ENCODE data around the gene RSPO4. TPM values are rescaled to one million over a fixed set of nuclear protein-coding genes. Genes with fewer than 3 reads are reported as not detected.

Gene RSPO4
- total and polyA plus RNA-seq, 2 donors (not counting 3 experiments of a cell fraction or from before 2014, with no cell fraction given), result not detected

DNA sequence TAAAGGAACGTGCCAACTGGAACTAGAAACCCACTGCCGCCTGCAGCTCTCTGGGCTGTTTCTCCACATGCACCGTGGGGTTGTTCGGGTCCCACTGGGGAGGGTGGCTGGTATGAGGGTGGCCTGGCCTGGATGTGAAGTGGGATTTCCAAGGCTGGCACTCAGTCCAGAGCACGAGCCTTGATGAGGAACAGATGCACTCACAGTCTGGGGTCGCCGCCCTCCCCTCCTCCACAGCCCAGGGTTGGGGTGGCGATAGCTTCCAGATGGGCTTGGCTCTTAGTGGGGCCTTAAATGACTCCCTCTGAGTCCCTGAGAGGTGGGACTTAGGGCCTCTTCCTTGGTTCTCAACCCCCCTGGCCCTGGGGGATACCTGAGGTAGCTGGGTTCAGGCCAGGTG, 55.3 kb downstream of the RSPO4 start:
- H3K27ac ChIP-seq (ENCODE audit: insufficient read depth, low read depth, low read length), result no peak overlapping the region
- H4K20me1 ChIP-seq (replicated peaks; ENCODE audit: control insufficient read depth, extremely low read depth, insufficient read depth, low read length), result no peaks in the 10 kb centered on the region
- CTCF ChIA-PET, result interaction anchor here (1.5 to 3.4 kb wide), 2 partner anchors 9 to 131 kb away, joined by 3 to 10 read pairs; no protein-coding TSS in a partner anchor
- dilution Hi-C loops (cut with MboI; ENCODE audit: extremely low pct_ligation_motif_present, low sequenced_read_pairs) (no loop called here), intact Hi-C loops (cut with micrococcal nuclease) (no loop called here)
- no peak overlapping the region for H3K4me3 ChIP-seq (replicated peaks in 1 of 3; ENCODE audit: insufficient read depth in 1 of 3, low read depth in 1 of 3, low read length in 3 of 3)
- H2AFZ ChIP-seq (ENCODE audit: low read depth, low read length), result no peak overlapping the region
- TF ChIP-seq MYC (IDR thresholded peaks at IDR 0.05; ENCODE audit: low read depth, low read length) (no peak), POLR2A (IDR thresholded peaks at IDR 0.05; ENCODE audit: low read depth, low read length) (no peak), GATA2 (IDR thresholded peaks at IDR 0.05; ENCODE audit: insufficient read depth, insufficient read length, low read depth, low read length) (no peak), FOS (IDR thresholded peaks at IDR 0.05; ENCODE audit: borderline replicate concordance, insufficient read depth, low read length) (no peak), JUN (IDR thresholded peaks at IDR 0.05; ENCODE audit: borderline replicate concordance, insufficient read depth, insufficient read length, low read depth) (no peak), EZH2 (IDR thresholded peaks at IDR 0.05; ENCODE audit: borderline replicate concordance, low read depth, low read length, severe bottlenecking) (no peak), MAX (IDR thresholded peaks at IDR 0.05; ENCODE audit: insufficient read depth, insufficient read length) (no peak), POLR2AphosphoS5 (IDR thresholded peaks at IDR 0.05; ENCODE audit: insufficient read depth, low read depth, low read length) (no peak)
- TF ChIP-seq, protein P1, sequence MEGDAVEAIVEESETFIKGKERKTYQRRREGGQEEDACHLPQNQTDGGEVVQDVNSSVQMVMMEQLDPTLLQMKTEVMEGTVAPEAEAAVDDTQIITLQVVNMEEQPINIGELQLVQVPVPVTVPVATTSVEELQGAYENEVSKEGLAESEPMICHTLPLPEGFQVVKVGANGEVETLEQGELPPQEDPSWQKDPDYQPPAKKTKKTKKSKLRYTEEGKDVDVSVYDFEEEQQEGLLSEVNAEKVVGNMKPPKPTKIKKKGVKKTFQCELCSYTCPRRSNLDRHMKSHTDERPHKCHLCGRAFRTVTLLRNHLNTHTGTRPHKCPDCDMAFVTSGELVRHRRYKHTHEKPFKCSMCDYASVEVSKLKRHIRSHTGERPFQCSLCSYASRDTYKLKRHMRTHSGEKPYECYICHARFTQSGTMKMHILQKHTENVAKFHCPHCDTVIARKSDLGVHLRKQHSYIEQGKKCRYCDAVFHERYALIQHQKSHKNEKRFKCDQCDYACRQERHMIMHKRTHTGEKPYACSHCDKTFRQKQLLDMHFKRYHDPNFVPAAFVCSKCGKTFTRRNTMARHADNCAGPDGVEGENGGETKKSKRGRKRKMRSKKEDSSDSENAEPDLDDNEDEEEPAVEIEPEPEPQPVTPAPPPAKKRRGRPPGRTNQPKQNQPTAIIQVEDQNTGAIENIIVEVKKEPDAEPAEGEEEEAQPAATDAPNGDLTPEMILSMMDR (IDR thresholded peaks at IDR 0.05; ENCODE audit: extremely low read depth in 1 of 2, insufficient read depth in 1 of 2, low read depth in 1 of 2, low read length in 2 of 2), result no peak
- H3K4me1 ChIP-seq (ENCODE audit: control insufficient read depth, extremely low read depth, insufficient read depth, low read length), result no peaks in the 10 kb centered on the region
- DNase-seq (ENCODE audit: low read depth, low spot score) (no peak), FAIRE-seq (no peak)
- H3K9me1 ChIP-seq (replicated peaks; ENCODE audit: control insufficient read depth, extremely low read depth, insufficient read depth, low read length), result no peaks in the 10 kb centered on the region
- no TSS peak for BruUV-seq (replicated peaks)
- no peaks in the 10 kb centered on the region for H3K9me3 ChIP-seq (replicated peaks; ENCODE audit: control insufficient read depth, insufficient read depth, low read length)
- H3K36me3 ChIP-seq (ENCODE audit: control insufficient read depth in 2 of 2, extremely low read depth in 1 of 2, insufficient read depth in 2 of 2, low read length in 2 of 2), result no peaks in the 10 kb centered on the region
- no peak overlapping the region for H3K9ac ChIP-seq (replicated peaks; ENCODE audit: extremely low read depth, insufficient read depth, low read length)
- peaks cover 0 to 5% of the 10 kb centered on the region in 2 experiments for H3K27me3 ChIP-seq (ENCODE audit: control insufficient read depth in 2 of 2, insufficient read depth in 2 of 2, low read length in 2 of 2)
- POLR2A ChIA-PET, result no interaction called here
- no peak overlapping the region for H3K4me2 ChIP-seq (ENCODE audit: insufficient read depth, low read length)
- H3K79me2 ChIP-seq (ENCODE audit: control insufficient read depth, insufficient read depth, low read length), result no peaks in the 10 kb centered on the region
